GM19463 (cell line): ENCODE data around the gene SEBOX.
"Not testable (repeated sequence)": the region's sequence is repeated elsewhere in the genome, so short reads cannot be mapped to it uniquely, and the experiment has no call there.

ENCODE experiments used
- ATAC-seq: cut with Tn5 transposase; IDR thresholded peaks from one replicate; pipeline ENCODE4 v1.9.1; 2021; ENCODE audit warnings: mild to moderate bottlenecking, moderate library complexity; ENCODE audit not compliant: unreplicated experiment

Gene SEBOX

DNA sequence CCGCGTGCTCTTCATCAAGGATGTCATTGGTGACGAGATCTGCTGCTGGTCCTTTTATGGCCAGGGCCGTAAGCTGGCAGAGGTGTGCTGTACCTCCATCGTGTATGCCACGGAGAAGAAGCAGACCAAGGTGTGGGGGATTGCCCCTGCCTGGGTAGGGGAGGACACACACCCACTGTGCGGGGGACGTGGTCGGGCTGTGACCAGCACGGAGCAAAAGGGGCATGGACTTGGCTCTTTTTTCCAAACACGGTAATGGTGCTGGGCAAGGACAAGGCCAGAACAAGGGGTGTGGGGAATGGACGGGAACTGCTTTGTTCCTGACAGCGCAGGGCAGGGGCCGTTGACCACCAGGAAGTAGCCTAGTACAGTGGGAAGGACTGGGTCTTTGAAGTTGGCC lies 22.7 kb downstream of the SEBOX start:
- no peak for ATAC-seq

DNA sequence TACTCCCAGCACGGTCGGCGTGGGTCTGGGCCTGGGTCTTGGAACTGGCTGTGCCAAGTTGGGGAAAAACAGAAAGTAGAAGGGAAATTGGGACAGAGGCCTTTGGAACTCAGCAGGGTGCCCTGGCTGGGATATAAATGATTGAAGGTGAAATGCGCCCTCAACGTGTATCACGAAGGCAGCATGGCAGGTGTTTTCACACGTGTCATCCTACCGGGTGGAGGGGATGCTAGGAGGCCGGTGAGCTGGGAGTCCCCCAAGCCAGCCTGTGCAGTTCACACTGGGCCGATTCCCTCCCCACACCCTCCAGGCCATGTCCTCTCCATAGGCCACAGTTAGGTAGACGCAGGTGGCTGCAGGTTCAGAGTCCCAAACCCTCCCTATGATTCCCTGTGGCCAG lies 23.5 kb downstream of the SEBOX start:
- ATAC-seq: no peak

DNA sequence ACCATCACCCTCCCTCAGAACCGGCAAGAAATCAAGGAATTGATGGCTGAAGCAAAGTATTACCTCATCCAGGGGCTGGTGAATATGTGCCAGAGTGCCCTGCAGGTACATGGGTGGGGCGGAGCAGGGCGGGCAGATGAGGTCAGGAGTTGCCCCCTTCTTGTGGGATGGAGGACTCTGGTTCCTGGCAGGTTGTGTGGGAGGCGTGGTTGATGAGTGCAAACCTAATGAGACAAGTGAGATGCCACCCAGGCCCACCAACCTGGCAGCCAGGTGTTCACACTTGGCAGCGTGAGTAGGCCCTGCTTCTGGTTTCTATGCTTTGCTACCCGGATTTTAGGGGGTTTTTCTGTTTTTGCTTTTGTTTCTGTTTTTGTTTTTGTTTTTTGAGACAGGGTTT lies 24.6 kb downstream of the SEBOX start:
- ATAC-seq: no peak

DNA sequence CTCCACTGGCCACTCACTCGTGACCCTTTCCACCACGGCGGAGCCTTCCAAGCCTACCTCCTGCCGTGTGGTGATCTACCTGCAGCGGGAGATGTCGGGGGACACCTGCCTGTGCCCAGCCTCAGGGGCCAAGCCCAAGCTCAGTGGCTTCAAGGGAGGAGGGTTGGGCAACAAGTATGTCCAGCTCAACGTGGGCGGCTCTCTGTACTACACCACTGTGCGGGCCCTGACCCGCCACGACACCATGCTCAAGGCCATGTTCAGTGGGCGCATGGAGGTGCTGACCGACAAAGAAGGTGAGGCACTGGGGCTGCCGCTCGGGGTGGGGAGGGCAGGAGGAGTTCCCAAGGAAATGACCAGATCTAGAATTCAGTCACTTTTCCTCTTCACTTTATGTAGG lies 25.6 kb downstream of the SEBOX start:
- no peak for ATAC-seq

DNA sequence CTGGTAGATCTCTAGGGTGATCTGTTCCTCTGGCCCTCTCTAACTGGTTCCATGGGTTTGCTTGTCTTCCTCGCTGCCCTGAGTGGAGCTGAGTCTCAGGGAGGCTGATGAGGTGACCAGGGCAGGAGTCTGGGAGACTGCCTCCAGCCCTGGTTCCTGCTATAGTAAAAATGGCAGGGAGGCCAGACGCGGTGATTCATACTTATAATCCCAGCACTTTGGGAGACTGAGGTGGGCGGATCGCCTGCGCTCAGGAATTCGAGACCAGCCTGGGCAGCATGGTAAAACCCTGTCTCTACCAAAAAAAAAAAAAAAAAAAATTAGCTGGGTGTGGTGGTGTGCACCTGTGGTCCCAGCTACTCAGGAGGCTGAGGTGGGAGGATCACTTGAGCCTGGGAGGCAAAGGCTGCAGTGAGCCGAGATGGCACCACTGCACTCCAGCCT lies 26.2 kb downstream of the SEBOX start:
- ATAC-seq: not testable (repeated sequence)

DNA sequence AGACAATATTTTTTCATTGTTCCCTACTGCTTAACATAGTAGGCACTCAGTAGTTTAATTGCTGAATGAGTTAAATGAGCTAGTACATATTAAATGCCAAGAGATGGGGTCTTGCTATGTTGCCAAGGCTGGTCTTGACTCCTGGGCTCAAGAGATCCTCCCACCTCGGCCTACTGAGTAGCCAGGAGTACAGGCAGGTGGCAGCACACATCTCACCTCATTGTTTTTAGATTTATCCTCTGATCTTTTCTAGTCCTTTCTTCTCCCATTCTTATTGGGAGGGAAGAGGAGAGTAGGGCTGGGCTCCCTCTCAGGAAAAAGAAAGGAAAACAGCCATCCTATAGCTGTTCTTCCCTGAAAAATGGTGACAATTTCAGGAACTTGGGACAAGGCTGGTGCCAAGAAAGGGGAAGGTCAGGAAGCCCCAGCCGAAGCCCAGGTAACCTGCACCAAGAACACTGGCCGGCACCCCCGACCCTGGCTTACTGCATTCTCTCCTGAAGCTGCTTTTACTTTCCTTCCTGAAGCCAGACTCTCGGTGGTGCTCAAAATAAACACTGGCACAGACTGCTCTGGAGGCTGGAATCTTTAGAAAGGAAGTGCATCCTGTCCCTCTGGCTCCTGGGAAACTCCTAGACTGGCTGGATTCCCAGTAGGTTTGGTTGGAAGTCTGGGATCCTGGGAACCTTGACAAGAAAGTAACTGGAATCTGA lies 26.8 kb downstream of the SEBOX start:
- no peak for ATAC-seq

DNA sequence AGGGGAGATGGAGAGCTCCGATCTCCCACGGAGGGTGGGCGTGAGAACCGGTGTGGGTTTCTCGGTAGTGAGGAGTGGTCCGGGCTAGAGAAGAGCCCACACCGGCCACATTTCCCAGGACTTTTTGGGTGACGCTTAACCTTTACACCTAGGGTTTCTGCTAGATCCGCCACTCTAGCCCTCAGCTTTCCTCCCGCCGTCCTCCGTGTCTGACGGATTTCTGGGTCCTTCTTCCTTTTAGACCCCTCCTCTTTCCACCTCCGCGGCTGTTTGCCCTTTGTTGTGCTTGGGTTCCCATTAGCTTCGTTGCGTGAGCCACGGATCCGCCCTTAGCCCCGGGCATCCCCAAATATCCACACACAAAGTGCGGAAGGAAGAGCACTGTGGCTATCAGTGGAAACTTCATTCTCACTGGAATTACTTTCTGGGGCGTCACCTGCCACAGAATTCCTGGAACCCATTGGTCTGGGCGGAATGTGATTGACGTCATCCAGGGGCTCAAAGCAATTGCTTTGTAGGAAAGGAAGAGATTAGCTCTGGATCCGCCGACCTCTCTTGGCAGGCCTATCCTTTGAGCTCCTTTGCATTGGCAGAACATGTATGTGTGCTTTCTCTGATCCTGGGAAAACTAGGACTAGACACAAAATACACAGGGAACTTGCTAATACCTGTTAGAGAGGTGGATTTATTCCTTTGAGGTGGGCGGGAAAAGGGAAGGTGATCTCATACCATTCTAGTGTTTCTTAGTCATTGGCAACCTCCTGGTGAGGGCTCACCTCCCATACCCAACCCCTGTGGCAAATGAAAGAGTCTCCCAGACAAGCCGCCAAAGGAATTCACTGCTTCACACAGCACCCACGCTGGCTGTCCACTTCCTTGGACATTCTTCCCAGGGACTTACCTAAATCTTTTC lies 28.8 kb downstream of the SEBOX start:
- no peak for ATAC-seq

DNA sequence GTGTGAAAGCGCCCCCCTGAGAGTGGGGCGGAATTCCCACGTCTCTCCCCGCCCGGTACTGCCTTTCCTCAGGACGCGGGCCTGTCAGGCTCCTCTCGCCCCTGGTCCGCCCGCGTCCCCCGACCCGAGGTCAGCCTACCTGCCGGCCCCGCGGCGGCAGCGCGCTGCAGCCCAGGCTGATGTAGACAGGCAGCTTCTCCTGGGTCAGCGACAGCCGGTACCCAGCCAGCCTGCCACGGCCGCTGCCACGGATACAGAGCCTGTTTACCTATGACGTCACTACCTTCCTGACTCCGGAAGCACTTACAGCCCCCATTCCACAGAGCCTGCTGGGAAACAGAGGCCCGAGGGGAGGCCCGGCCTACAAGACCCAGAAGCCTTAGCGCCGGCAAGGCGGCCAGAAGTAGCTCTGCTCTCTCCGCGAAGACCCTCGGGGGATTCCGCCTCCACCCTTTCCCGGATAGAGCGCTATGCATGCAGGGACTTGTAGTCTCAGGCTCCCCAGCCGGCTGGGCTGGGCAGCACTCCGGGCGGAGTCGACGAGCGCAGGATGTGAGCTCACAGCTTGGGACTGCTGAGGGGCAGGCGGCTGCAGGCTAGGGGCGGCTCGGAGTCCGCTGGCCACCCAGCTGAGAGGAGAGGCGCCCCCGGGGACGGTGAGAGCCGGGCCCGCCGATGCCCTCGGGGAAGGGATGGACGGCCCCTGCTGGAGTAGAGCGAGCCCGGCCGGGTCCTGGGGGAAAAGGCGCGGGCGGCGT lies 29.6 kb downstream of the SEBOX start, which contains the start of the genes IFT20 and TNFAIP1:
Gene IFT20 (minus strand): TSS at position 272 of the 758 bp plus-strand sequence. CDS start 3,487 bp downstream, outside the sequence.
Gene TNFAIP1 (plus strand): TSS at position 561 of the 758 bp plus-strand sequence. CDS start 3,761 bp downstream, outside the sequence.
- peak; percentile 95 for ATAC-seq

DNA sequence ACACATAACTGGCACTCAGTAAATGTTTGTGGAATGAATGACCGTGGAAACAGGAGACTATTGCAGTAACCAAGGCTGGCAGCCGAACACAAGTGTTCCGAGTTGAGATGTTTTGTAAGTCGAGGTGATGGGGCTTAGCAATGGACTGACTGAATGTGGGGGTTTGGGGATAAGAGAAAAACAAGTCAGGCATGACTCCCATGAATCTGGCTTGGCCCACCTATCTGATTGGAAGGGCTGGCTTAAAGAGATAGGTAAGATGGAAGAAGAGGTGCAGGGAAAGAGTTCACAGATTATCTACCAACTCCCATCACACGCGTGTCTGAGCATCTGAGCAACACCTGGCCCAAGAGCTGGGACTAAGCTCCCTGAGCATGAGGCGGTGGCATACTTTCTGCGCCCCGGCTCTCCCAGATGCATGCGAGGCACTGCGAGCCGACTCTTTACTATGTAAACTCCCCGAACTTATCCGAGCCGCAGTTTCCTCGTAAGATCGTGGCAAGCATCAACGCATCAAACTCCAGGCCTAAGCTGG lies 30.3 kb downstream of the SEBOX start:
- no peak for ATAC-seq

DNA sequence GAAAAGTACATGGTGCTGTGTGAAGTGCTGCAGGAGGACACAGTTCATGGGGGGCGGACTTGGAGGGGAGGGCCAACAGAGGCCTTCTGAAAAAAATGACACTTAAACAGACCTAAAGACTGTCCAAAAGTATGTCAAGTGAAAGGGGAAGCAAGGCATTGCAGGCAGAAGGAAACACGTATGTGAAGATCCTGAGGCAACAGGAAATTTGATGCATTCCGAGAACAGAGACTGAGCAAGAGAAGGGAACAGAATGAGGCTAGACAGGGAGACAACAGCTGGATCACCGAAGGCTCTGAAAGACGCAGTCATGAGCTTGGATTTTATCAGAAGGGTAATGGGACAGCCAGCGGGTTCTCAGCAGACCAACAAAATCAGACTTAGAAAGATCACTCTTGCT lies 30.8 kb downstream of the SEBOX start:
- ATAC-seq: no peak

DNA sequence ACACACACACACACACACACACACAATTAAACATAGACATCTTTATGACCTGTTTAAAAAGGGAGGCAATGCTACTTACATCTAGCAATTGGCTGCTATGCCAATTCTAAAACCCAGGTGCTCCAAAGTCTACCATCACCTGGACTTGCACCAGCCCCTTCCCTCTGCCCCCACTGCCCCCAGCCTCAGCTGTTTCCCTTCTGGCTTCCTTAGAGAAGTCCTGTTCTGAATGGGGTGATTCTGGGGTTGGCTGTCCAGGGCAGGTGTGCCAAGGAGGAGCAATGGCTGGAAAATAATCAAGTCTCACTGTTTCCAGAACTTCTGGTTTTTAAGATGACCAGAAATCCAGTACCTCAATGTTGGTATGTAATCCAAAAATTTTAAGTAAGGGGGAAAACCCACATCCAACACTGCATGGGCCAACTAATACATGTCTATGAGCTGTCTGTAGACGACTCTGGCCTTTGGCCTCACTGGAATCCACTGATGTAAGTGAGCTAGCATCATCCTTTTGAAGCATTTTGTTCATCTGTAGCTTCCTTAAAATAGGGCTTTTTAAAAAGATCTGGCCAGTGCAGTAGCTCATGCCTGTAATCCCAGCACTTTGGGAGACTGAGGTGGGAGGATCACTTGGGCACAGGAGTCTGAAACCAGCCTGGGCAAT lies 31.8 kb downstream of the SEBOX start:
- ATAC-seq: no peak

DNA sequence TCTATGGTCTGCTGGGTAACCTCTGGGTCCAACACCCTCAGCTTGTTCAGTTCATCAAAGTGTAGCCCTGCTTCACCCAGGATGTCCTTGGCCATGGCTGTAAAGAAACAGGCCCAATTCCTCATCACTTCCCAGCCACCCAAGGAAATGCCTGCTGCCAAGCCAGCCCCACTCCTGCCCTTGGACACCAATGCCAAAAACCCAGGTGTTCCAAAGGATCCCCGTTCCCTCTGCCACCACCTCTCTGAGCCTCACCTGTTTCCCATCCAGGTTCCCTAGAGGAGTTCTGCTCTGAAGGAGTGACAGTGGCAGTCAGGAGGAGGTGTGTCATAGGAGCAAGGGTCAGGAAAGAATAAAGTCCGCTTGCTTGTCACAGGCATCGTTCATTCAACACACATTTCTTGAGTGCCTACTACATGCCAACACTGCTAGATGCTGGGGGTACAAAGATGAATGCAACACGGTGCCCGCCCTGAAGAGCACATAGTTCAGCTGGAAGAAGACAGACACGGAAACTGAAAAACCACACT lies 33.0 kb downstream of the SEBOX start:
- no peak for ATAC-seq

DNA sequence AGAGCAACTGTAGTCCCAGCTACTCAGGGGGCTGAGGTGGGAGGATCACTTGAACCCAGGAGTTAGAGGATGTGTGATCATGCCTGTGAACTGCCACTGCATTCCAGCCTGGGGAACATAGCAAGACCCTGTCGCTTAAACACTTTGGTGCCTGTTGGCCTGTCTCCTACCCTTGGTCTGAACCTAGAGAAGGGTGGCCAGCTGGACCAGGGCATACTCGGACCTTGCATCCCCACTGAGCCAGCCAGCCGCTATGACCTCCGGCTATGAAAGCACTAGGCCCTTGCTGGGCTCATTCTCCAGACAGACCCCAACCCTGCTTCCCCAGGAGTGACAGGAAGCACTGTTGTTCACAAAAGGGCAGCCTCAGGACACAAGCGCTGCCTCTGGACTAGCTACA lies 34.3 kb downstream of the SEBOX start:
- ATAC-seq: no peak

DNA sequence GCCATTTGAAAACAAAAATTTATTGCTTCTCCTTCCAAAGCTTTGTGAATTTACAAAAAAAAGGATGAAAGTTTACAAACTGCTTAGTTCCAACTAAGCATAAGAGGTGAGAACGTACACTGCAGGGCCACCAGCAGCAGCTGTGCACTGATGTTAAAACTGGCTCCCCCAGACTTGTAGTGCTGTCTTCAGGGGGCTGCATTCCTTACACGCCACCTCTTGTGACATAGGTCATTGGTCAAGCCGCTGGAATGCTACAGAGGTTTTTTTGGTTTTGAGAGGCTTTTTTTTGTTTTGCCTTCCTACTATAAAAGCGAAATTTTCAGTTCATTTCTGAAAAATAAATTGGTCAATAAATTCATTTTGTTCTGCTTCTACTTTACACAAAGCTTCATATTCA lies 36.7 kb downstream of the SEBOX start:
- no peak for ATAC-seq

DNA sequence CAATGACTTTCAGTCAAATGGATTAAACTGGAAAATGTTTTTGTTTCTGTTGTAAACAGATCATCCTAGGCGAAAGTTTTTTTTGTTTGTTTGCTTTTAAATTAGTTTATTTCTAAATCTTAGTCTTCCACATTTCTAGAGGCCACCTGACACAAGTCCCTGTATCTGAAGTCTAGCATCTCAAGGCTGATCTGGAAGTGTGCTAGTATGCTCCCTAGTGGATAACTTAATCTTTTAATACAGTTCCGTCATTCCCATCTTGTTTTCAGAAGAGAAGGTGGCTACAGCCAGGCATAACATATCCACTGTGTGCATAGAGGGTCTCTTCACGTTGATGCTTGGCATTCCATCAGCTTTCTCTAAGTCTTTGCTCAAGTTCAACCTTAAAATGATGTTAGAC lies 37.3 kb downstream of the SEBOX start:
- no peak for ATAC-seq

DNA sequence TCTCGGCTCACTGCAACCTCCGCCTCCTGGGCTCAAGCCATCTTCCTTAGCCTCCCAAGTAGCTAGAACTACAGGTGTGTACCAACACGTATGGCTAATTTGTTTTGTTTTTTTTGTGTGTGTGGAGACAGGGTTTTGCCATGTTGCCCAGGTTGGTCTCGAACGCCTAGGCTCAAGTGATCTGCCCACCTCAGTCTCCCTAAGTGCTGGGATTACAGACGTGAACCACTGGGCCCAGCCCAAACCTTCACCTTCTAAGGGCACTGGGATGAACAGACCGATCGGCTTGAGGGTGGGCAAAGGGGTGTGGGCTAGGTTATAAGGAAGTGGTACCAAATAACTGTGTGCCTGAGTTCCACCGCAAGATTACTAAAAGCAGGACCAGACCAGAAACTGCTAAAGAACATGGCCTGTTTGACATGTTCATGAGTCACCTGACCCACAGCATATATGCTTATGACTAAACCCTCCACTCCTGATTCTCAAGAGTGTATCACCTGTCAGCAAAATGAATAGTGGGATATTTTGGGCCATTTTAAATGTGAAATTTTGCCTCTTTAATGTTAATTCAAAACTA lies 37.9 kb downstream of the SEBOX start:
- peak; percentile 72 for ATAC-seq

DNA sequence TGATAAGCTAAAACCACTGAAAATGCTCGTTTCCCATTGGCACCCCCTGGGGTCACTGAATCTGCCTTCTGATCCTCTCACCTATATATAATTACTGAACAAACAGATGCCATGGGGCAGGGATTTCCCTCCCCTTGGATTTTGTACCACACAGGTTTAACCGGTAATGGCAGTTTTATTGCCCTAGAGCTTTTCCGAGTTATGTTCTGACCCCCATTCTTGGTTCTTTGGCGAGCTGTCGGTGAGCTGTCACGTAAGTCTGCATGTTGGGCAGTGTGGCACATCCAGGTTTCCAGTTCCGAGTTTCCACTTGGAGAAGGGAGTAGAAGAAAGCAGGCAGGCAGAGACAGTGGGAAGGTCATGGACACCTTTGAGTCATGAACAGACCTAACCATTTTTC lies 38.9 kb downstream of the SEBOX start:
- no peak for ATAC-seq

DNA sequence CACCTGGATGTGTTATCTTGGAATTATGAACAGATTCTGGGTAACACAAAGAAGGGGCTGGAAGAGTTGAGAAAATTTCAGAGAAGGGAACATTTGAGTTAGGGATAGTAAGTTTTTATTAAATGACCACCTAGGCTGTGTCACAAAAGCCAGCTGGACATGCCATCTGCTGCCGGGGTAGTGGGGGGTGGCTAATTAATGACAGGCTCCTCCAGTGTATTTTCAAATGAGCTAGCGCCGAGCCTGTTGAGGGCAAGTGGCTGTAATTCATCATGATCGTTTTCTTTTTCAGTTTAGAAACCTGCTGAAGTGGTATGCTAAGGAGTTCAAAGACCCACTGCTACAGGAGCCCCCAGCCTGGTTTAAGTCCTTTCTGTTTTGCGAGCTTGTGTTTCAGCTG lies 39.8 kb downstream of the SEBOX start:
- ATAC-seq: no peak

DNA sequence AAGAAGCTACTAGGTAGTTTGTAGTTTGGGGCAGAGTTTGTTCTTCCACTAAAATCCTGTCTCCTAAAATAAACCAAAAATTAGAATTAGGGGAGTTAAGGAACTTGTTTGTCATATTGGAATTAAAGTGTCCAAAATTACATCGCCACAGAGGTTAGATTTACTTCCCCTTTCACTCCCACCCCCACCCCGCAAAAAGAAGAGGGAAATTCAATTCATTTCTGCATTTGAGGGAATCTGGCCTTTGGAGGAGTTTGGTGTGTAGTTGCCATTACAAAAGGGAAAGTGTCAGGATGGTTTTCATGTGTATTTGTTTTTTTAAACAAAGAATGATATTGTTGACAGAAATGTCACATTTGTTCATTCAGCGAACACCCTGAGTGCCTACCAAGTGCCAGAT lies 40.2 kb downstream of the SEBOX start:
- ATAC-seq: no peak

DNA sequence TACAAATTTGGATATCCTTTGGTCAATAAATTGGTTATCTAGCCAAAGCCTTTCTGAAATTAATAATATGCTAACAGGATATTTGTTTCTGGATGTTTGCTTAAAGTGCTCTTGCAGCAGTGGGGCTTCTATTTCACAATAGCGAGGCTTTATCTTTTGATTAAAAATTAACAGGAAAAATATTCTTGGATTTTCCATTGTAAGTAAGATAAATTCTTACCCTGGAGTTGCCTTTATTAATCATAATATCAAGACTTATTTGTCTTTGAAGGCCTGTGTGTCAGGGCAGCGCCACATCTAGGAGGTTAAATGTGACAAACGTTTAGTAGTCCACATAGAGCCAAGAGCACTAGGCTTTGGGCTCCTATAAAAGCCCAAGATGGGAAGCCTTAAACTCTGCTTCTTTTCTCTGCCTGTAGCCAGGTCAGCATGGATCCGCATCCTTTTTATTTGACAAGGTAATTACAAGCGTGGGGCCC lies 40.7 kb downstream of the SEBOX start:
- ATAC-seq: no peak
